GM12864 (cell line): ENCODE data around the gene MRPS18A.

Experiments
- DNase-seq: peaks from one replicate; pipeline ENCODE4 v3.0.0-alpha.2; 2011; ENCODE audit warnings: low read depth
- H3K4me3 ChIP-seq: 2 replicates; pipeline ENCODE4 v1.5.1; 2011; ENCODE audit warnings: mild to moderate bottlenecking, low read depth, low read length, control low read depth
- TF ChIP-seq, protein P1 (sequence below): IDR thresholded peaks from 2 replicates; pipeline ENCODE4 v1.5.1; 2011; ENCODE audit warnings: low read depth, mild to moderate bottlenecking, moderate library complexity, low read length, control low read depth, inconsistent platforms; ENCODE audit errors: missing control alignments

The MRPS18A gene

DNA sequence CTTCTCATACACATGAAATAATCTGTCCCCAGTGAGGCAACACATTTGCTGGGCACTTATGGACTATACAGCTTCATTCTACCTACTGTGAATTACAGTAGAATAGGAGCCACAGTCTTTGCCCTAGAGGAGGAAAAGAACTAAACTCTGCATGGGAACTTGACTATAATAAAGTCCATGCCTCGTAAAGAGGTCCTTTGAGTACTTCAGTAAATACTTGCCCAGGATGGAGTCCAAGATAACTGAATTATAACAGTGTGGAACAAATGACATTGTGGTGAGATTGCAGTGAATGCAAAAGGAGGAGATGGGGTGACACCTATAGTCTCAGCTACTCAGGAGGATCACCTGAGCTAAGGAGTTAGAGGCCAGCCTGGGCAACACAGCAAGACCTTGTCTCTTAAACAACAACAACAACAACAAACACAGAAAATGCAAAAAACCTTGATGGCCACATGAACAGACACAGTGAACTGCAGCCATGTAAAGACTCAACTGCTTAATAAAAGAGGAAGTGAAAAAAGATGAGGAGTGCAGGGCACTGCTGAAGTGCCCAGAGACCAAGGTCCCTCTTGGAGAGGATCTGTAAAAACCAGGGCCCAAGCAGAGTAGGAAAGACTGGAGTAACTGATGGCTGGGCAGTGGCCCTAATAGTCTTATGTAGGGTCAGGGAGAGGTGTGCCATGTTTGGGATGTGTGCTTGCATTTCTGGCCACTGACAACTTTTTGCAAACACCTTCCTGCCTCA, 3.7 kb downstream of the MRPS18A start:
- DNase-seq, result no peak
- TF ChIP-seq, protein P1, sequence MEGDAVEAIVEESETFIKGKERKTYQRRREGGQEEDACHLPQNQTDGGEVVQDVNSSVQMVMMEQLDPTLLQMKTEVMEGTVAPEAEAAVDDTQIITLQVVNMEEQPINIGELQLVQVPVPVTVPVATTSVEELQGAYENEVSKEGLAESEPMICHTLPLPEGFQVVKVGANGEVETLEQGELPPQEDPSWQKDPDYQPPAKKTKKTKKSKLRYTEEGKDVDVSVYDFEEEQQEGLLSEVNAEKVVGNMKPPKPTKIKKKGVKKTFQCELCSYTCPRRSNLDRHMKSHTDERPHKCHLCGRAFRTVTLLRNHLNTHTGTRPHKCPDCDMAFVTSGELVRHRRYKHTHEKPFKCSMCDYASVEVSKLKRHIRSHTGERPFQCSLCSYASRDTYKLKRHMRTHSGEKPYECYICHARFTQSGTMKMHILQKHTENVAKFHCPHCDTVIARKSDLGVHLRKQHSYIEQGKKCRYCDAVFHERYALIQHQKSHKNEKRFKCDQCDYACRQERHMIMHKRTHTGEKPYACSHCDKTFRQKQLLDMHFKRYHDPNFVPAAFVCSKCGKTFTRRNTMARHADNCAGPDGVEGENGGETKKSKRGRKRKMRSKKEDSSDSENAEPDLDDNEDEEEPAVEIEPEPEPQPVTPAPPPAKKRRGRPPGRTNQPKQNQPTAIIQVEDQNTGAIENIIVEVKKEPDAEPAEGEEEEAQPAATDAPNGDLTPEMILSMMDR, result no peak
- no peak overlapping the region for H3K4me3 ChIP-seq

- DNase-seq, result no peak
- TF ChIP-seq, protein P1, result no peak
- H3K4me3 ChIP-seq, result no peak overlapping the region
Measured at GRCh38 chr6:43682724-43683429, 4.7 kb downstream of the MRPS18A start.

DNA sequence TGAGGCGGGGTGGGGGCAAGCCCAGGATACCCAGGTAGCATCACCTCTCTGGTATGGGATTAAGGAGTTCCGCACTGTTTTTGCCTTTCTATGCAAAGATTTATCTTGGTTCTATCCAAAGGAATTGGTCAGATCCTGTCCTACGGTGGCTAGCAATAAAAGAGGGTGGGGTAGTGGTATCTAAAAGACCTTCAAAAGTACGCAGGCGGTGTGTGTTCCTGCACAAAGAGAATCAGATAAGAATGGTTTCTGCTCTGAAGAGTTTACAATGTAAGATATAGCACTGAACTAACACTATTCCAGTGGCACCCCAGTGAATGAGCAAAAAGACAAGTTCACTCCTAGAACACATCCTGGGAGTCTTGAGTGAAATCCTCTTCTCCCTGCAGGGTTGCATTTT, 6.3 kb downstream of the MRPS18A start:
- DNase-seq, result no peak
- TF ChIP-seq, protein P1, result no peak
- H3K4me3 ChIP-seq, result no peak overlapping the region

GRCh38 chr6:43680308-43681200, 7.0 kb downstream of the MRPS18A start:
- no peak overlapping the region for H3K4me3 ChIP-seq
- TF ChIP-seq, protein P1, result no peak
- no peak for DNase-seq

GRCh38 chr6:43679057-43679456, 8.5 kb downstream of the MRPS18A start:
- H3K4me3 ChIP-seq, result no peak overlapping the region
- TF ChIP-seq, protein P1, result no peak
- no peak for DNase-seq

DNA sequence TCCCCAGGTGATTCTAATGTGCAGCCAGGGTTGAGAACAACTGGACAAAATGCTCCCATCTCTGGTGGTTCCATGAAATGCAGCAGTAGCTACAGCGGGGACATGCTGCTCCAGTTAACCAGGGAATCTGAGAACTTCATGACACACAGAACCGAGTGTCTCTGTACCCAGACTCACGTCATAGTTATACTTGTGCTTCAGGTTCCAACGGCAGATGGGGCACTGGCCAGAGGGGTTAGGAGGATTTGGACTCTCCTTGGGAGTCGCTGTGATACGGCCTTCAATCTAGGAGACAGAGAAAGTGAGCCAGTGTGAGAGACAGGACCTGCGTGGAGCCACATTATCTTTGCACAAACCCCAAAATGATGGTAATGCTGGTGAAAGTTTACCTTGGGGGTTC, 9.2 kb downstream of the MRPS18A start:
- TF ChIP-seq, protein P1, result no peak
- no peak overlapping the region for H3K4me3 ChIP-seq

More for the DNA sequence above, 9.2 kb downstream of the MRPS18A start:
- no peak for DNase-seq
